GM23338 (cell line): Measurements from ENCODE around the gene CCNQ. TPM values are rescaled to one million over a fixed set of nuclear protein-coding genes. Genes with fewer than 3 reads are reported as not detected.

Source experiments
- ATAC-seq: fragments of 200-7000 bp; cut with Tn5 transposase; 3 replicates; pipeline ENCODE4 v1.9.1; 2020
- DNase-seq: peaks from one replicate; pipeline ENCODE4 v3.0.0-alpha.2; 2015; ENCODE audit warnings: low spot score
- H2AFZ ChIP-seq: fragments of 200-600 bp; sonication (generic); 2 replicates; pipeline ENCODE4 v1.8.0; 2016; ENCODE audit warnings: antibody characterized with exemption, mild to moderate bottlenecking, moderate library complexity
- H3F3A ChIP-seq: fragments of 200-600 bp; sonication (generic); replicated peaks from 2 replicates; pipeline ENCODE4 v1.8.0; 2017; ENCODE audit warnings: antibody characterized with exemption, mixed run types, low read depth
- H3K27ac ChIP-seq: fragments of 200-600 bp; sonication (generic); 2 replicates; pipeline ENCODE4 v1.6.1; 2016; ENCODE audit warnings: low read depth
- H3K27me3 ChIP-seq: fragments of 200-600 bp; sonication (generic); 2 replicates; pipeline ENCODE4 v1.8.0; 2016; ENCODE audit warnings: mild to moderate bottlenecking, mixed run types, moderate library complexity; ENCODE audit not compliant: insufficient read depth
- H3K36me3 ChIP-seq: fragments of 200-600 bp; sonication (generic); 2 replicates; pipeline ENCODE4 v1.8.0; 2016; ENCODE audit warnings: mild to moderate bottlenecking; ENCODE audit not compliant: insufficient read depth
- H3K4me1 ChIP-seq: fragments of 200-600 bp; sonication (generic); 2 replicates; pipeline ENCODE4 v1.8.0; 2016; ENCODE audit warnings: mild to moderate bottlenecking, moderate library complexity; ENCODE audit not compliant: insufficient read depth
- H3K4me2 ChIP-seq: fragments of 200-600 bp; sonication (generic); 2 replicates; pipeline ENCODE4 v1.7.1; 2017; ENCODE audit warnings: mixed run types
- H3K4me3 ChIP-seq: fragments of 200-600 bp; sonication (generic); 2 replicates; pipeline ENCODE4 v1.6.1; 2016; ENCODE audit warnings: mixed run types
- H3K79me2 ChIP-seq: fragments of 200-600 bp; sonication (generic); replicated peaks from 2 replicates; pipeline ENCODE4 v1.8.0; 2017; ENCODE audit warnings: mild to moderate bottlenecking; ENCODE audit not compliant: insufficient read depth
- H3K9me2 ChIP-seq: fragments of 200-600 bp; sonication (generic); 2 replicates; pipeline ENCODE4 v1.8.0; 2017; ENCODE audit not compliant: insufficient read depth
- H4K20me1 ChIP-seq: fragments of 200-600 bp; sonication (generic); replicated peaks from 2 replicates; pipeline ENCODE4 v1.8.0; 2017; ENCODE audit warnings: mild to moderate bottlenecking; ENCODE audit not compliant: insufficient read depth
- H3K27ac Mint-ChIP-seq: 2 replicates; pipeline ENCODE4 v1.8.0; 2020; ENCODE audit warnings: inconsistent platforms, mild to moderate bottlenecking, moderate library complexity, mixed read lengths
- H3K27me3 Mint-ChIP-seq: 3 replicates; pipeline ENCODE4 v1.8.0; 2022; ENCODE audit warnings: low read depth, mild to moderate bottlenecking, moderate library complexity, mixed read lengths, inconsistent platforms; ENCODE audit not compliant: insufficient read depth, poor library complexity
- H3K36me3 Mint-ChIP-seq: 3 replicates; pipeline ENCODE4 v1.8.0; 2021; ENCODE audit warnings: low read depth, mild to moderate bottlenecking, inconsistent platforms, moderate library complexity, mixed read lengths
- H3K4me1 Mint-ChIP-seq: 3 replicates; pipeline ENCODE4 v1.8.0; 2020; ENCODE audit warnings: mild to moderate bottlenecking, inconsistent platforms, mixed read lengths
- H3K4me3 Mint-ChIP-seq: 3 replicates; pipeline ENCODE4 v1.8.0; 2021; ENCODE audit warnings: moderate library complexity, mild to moderate bottlenecking, inconsistent platforms, mixed read lengths
- H3K9me3 Mint-ChIP-seq: 3 replicates; pipeline ENCODE4 v1.8.0; 2020; ENCODE audit warnings: moderate library complexity, mild to moderate bottlenecking, inconsistent platforms, mixed read lengths
- CREB1 ChIP-seq: fragments of 250-450 bp; sonication (Bioruptor Pico); IDR thresholded peaks from 2 replicates; pipeline ENCODE4 v1.5.0; 2020; ENCODE audit warnings: low read depth, mild to moderate bottlenecking, moderate library complexity
- EZH2phosphoT487 ChIP-seq: fragments of 200-600 bp; sonication (generic); IDR thresholded peaks from one replicate; pipeline ENCODE4 v1.8.1; 2018; ENCODE audit warnings: antibody characterized with exemption; ENCODE audit not compliant: unreplicated experiment
- JUNB ChIP-seq: IDR thresholded peaks from one replicate; pipeline ENCODE4 v1.6.1; 2016; ENCODE audit warnings: antibody characterized with exemption; ENCODE audit not compliant: unreplicated experiment
- NANOG ChIP-seq: IDR thresholded peaks from 2 replicates; pipeline ENCODE4 v1.6.1; 2016; ENCODE audit warnings: antibody characterized with exemption, borderline replicate concordance
- POLR2AphosphoS5 ChIP-seq: IDR thresholded peaks from 2 replicates; pipeline ENCODE4 v1.6.1; 2016; ENCODE audit warnings: antibody characterized with exemption, low read depth
- REST ChIP-seq: IDR thresholded peaks from one replicate; pipeline ENCODE4 v1.6.1; 2018; ENCODE audit warnings: antibody characterized with exemption; ENCODE audit not compliant: unreplicated experiment
- ZNF114 ChIP-seq: fragments of 250-450 bp; sonication (Bioruptor Pico); IDR thresholded peaks from 2 replicates; pipeline ENCODE4 v1.5.0; 2020; ENCODE audit warnings: mild to moderate bottlenecking, moderate library complexity
- polyA plus RNA-seq: library from polyadenylated mRNA; unstranded; fragments of >200 nt; fragmentation: Nextera tagmentation; extraction: Ambion mirVana; gene quantifications from 2 replicates; pipeline ENCODE4 v1.2.1, GENCODE V29; 2016
- total RNA-seq: library from RNA; depleted of rRNA; stranded (reverse); fragments of >200 nt; shearing (Covaris generic); gene quantifications from 2 replicates; pipeline ENCODE4 v1.2.3, GENCODE V29; 2014
- TF ChIP-seq, protein P1 (sequence below): fragments of 250-450 bp; sonication (Bioruptor Pico); IDR thresholded peaks from 2 replicates; pipeline ENCODE4 v1.5.0; 2020; ENCODE audit warnings: mild to moderate bottlenecking, moderate library complexity
- TF ChIP-seq, protein P2 (sequence below), 2 experiments: fragments of 200-600 bp in 1 of 2; sonication (generic) in 1 of 2; conservative IDR thresholded peaks; 2 replicates each; pipeline versions ENCODE4 v1.5.1 to v1.6.1; 2016 to 2017; ENCODE audit warnings: antibody characterized with exemption in 2 of 2, low read depth in 2 of 2, mild to moderate bottlenecking in 2 of 2, moderate library complexity in 1 of 2

The CCNQ gene
- total and polyA plus RNA-seq, 2 experiments from 2014 or later = 19.4 to 30.2 TPM

GRCh38 chrX:153588782-153589446 lies 10.0 kb downstream of the CCNQ start:
- peaks cover 9% of the 10 kb centered on the region; the same call in 1 of the 3 replicates for H3K36me3 Mint-ChIP-seq
- no peaks in the 10 kb centered on the region for H3K27me3 Mint-ChIP-seq
- ATAC-seq (no peak), DNase-seq (no peak)
- Histone ChIP-seq H3K27ac (no peak overlapping the region), H3K36me3 (no peaks in the 10 kb centered on the region), H2AFZ (no peak overlapping the region), H3K79me2 (no peaks in the 10 kb centered on the region), H3K4me2 (no peak overlapping the region), H3K9me2 (no peaks in the 10 kb centered on the region), H4K20me1 (no peaks in the 10 kb centered on the region), H3K27me3 (no peaks in the 10 kb centered on the region), H3F3A (no peaks in the 10 kb centered on the region), H3K4me3 (no peak overlapping the region), H3K4me1 (no peaks in the 10 kb centered on the region)
- no peaks in the 10 kb centered on the region; the same call in 2 of the 3 replicates for H3K9me3 Mint-ChIP-seq
- no peaks in the 10 kb centered on the region for H3K4me1 Mint-ChIP-seq
- no peak overlapping the region for H3K27ac Mint-ChIP-seq
- TF ChIP-seq JUNB = no peak
- no peak for TF ChIP-seq CREB1 (CRISPR knock-in tag)
- TF ChIP-seq REST = no peak
- TF ChIP-seq EZH2phosphoT487 = no peak
- no peak overlapping the region for H3K4me3 Mint-ChIP-seq

DNA sequence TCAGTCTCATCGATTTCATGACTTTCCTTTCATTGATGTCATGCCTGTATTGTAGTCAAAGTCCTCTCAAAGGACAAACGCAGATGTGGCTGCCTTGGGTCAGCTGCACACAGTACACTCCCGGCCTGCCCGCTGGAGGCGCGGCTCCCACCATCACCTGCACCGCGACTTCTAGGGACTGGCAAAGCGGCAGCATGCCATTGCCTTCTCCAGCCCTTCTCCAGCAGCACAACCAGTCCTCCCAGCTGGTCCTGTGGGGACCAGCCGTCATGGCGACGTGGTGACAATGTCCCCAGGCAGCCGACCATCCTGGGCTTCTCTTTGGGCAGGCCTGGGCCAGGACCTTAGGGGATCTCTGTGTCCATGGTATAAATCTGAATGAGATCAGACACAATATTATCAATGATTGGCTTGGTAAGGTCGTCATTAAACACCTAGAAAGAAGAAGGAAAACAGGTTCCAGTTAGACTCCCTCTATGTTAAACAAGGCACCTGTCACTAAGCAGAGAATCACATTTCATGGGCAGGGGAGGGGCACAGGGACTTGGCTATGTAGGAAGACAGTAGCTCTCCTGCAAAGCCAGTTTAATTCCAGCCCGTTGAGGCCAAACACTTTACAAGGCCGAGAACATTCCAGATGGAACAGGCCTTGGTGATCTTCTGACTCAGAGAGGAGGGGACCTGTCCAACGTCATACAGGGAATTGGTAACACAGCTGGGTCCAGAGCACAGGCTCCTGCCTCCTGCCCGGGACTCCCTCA lies 10.7 kb downstream of the CCNQ start:
- ATAC-seq (no peak), DNase-seq (no peak)
- H3K27ac ChIP-seq = no peak overlapping the region
- no peak overlapping the region for H3K4me2 ChIP-seq
- H3K9me2 ChIP-seq = no peaks in the 10 kb centered on the region
- no peaks in the 10 kb centered on the region for H3K27me3 ChIP-seq
- H3F3A ChIP-seq = no peaks in the 10 kb centered on the region
- H3K4me1 Mint-ChIP-seq = no peaks in the 10 kb centered on the region
- TF ChIP-seq, protein P1, sequence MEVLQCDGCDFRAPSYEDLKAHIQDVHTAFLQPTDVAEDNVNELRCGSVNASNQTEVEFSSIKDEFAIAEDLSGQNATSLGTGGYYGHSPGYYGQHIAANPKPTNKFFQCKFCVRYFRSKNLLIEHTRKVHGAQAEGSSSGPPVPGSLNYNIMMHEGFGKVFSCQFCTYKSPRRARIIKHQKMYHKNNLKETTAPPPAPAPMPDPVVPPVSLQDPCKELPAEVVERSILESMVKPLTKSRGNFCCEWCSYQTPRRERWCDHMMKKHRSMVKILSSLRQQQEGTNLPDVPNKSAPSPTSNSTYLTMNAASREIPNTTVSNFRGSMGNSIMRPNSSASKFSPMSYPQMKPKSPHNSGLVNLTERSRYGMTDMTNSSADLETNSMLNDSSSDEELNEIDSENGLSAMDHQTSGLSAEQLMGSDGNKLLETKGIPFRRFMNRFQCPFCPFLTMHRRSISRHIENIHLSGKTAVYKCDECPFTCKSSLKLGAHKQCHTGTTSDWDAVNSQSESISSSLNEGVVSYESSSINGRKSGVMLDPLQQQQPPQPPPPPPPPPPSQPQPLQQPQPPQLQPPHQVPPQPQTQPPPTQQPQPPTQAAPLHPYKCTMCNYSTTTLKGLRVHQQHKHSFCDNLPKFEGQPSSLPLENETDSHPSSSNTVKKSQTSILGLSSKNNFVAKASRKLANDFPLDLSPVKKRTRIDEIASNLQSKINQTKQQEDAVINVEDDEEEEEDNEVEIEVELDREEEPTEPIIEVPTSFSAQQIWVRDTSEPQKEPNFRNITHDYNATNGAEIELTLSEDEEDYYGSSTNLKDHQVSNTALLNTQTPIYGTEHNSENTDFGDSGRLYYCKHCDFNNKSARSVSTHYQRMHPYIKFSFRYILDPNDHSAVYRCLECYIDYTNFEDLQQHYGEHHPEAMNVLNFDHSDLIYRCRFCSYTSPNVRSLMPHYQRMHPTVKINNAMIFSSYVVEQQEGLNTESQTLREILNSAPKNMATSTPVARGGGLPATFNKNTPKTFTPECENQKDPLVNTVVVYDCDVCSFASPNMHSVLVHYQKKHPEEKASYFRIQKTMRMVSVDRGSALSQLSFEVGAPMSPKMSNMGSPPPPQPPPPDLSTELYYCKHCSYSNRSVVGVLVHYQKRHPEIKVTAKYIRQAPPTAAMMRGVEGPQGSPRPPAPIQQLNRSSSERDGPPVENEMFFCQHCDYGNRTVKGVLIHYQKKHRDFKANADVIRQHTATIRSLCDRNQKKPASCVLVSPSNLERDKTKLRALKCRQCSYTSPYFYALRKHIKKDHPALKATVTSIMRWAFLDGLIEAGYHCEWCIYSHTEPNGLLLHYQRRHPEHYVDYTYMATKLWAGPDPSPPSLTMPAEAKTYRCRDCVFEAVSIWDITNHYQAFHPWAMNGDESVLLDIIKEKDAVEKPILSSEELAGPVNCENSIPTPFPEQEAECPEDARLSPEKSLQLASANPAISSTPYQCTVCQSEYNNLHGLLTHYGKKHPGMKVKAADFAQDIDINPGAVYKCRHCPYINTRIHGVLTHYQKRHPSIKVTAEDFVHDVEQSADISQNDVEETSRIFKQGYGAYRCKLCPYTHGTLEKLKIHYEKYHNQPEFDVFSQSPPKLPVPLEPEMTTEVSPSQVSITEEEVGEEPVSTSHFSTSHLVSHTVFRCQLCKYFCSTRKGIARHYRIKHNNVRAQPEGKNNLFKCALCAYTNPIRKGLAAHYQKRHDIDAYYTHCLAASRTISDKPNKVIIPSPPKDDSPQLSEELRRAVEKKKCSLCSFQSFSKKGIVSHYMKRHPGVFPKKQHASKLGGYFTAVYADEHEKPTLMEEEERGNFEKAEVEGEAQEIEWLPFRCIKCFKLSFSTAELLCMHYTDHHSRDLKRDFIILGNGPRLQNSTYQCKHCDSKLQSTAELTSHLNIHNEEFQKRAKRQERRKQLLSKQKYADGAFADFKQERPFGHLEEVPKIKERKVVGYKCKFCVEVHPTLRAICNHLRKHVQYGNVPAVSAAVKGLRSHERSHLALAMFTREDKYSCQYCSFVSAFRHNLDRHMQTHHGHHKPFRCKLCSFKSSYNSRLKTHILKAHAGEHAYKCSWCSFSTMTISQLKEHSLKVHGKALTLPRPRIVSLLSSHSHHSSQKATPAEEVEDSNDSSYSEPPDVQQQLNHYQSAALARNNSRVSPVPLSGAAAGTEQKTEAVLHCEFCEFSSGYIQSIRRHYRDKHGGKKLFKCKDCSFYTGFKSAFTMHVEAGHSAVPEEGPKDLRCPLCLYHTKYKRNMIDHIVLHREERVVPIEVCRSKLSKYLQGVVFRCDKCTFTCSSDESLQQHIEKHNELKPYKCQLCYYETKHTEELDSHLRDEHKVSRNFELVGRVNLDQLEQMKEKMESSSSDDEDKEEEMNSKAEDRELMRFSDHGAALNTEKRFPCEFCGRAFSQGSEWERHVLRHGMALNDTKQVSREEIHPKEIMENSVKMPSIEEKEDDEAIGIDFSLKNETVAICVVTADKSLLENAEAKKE (CRISPR knock-in tag) = no peak
- TF ChIP-seq ZNF114 (no peak), EZH2phosphoT487 (no peak), POLR2AphosphoS5 (no peak), NANOG (no peak)
- TF ChIP-seq, protein P2, sequence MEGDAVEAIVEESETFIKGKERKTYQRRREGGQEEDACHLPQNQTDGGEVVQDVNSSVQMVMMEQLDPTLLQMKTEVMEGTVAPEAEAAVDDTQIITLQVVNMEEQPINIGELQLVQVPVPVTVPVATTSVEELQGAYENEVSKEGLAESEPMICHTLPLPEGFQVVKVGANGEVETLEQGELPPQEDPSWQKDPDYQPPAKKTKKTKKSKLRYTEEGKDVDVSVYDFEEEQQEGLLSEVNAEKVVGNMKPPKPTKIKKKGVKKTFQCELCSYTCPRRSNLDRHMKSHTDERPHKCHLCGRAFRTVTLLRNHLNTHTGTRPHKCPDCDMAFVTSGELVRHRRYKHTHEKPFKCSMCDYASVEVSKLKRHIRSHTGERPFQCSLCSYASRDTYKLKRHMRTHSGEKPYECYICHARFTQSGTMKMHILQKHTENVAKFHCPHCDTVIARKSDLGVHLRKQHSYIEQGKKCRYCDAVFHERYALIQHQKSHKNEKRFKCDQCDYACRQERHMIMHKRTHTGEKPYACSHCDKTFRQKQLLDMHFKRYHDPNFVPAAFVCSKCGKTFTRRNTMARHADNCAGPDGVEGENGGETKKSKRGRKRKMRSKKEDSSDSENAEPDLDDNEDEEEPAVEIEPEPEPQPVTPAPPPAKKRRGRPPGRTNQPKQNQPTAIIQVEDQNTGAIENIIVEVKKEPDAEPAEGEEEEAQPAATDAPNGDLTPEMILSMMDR (conservative IDR thresholded peaks at IDR 0.05; ENCODE audit: low read depth in 2 of 2) = no peak
- no peak overlapping the region for H3K27ac Mint-ChIP-seq
- no peaks in the 10 kb centered on the region for H3K4me1 ChIP-seq
- 0 out of 3 replicates have a peak, but pooled peaks cover 9% of the 10 kb centered on the region for H3K36me3 Mint-ChIP-seq
- H3K4me3 Mint-ChIP-seq = no peak overlapping the region
- no peaks in the 10 kb centered on the region; the same call in 2 of the 3 replicates for H3K9me3 Mint-ChIP-seq
- no peak overlapping the region for H3K4me3 ChIP-seq
- no peaks in the 10 kb centered on the region for H3K27me3 Mint-ChIP-seq
- H3K79me2 ChIP-seq = no peaks in the 10 kb centered on the region
- H3K36me3 ChIP-seq = no peaks in the 10 kb centered on the region
- H4K20me1 ChIP-seq = no peaks in the 10 kb centered on the region
- H2AFZ ChIP-seq = no peak overlapping the region
